ENCODE results near the gene MFGE8.

GRCh38 chr15:88864861-88865497, 48.2 kb downstream of the MFGE8 start:
- TF ChIP-seq CTCF (IDR thresholded peaks at IDR 0.05) (no peak), POLR2A (IDR thresholded peaks at IDR 0.05) (no peak)
